ENCODE measurements around the gene PNMA8C.

- TF ChIP-seq, protein P1, sequence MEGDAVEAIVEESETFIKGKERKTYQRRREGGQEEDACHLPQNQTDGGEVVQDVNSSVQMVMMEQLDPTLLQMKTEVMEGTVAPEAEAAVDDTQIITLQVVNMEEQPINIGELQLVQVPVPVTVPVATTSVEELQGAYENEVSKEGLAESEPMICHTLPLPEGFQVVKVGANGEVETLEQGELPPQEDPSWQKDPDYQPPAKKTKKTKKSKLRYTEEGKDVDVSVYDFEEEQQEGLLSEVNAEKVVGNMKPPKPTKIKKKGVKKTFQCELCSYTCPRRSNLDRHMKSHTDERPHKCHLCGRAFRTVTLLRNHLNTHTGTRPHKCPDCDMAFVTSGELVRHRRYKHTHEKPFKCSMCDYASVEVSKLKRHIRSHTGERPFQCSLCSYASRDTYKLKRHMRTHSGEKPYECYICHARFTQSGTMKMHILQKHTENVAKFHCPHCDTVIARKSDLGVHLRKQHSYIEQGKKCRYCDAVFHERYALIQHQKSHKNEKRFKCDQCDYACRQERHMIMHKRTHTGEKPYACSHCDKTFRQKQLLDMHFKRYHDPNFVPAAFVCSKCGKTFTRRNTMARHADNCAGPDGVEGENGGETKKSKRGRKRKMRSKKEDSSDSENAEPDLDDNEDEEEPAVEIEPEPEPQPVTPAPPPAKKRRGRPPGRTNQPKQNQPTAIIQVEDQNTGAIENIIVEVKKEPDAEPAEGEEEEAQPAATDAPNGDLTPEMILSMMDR (IDR thresholded peaks at IDR 0.05), result no peak
- no peak for TF ChIP-seq POLR2A (IDR thresholded peaks at IDR 0.05)
Measured at GRCh38 chr19:46454244-46454643, 25.5 kb upstream of the PNMA8C start.

Measured in heart left ventricle (tissue), 13 donors.